CD14-positive monocyte (primary cell): Measurements from ENCODE around the gene BARHL1. TPM values are rescaled to one million over a fixed set of nuclear protein-coding genes. Genes with fewer than 3 reads are reported as not detected.

ENCODE experiments used
- DNase-seq, 3 donors: peaks; one replicate each; pipeline ENCODE4 v3.0.0-alpha.2; 2011 to 2022
- H2AFZ ChIP-seq: 2 replicates; pipeline ENCODE4 v1.6.0; 2012; ENCODE audit warnings: mild to moderate bottlenecking, low read depth, low read length, inconsistent platforms; ENCODE audit not compliant: insufficient read depth, poor library complexity, severe bottlenecking
- H3K27ac ChIP-seq, 2 donors: 1 replicate in 1 of 2; 2 replicates in 1 of 2; pipeline ENCODE4 v1.5.1; 2012 to 2013; ENCODE audit warnings: low read length in 2 of 2, control low read depth in 1 of 2, inconsistent platforms in 1 of 2, low read depth in 1 of 2, mild to moderate bottlenecking in 1 of 2
- H3K27me3 ChIP-seq, 2 donors: one replicate each; pipeline versions ENCODE4 v1.6.0 to v1.6.1; 2011 to 2013; ENCODE audit warnings: low read length in 2 of 2; ENCODE audit not compliant: control insufficient read depth in 2 of 2, insufficient read depth in 2 of 2
- H3K36me3 ChIP-seq, 2 donors: replicated peaks in 1 of 2; 1 replicate in 1 of 2; 2 replicates in 1 of 2; pipeline versions ENCODE4 v1.5.1 to v1.6.1; 2012 to 2013; ENCODE audit warnings: low read length in 2 of 2, control low read depth in 1 of 2, inconsistent platforms in 1 of 2, mild to moderate bottlenecking in 1 of 2; ENCODE audit not compliant: insufficient read depth in 2 of 2, control insufficient read depth in 1 of 2
- H3K4me1 ChIP-seq, 2 donors: 1 replicate in 1 of 2; 2 replicates in 1 of 2; pipeline versions ENCODE4 v1.5.1 to v1.6.1; 2012 to 2013; ENCODE audit warnings: low read length in 2 of 2, control low read depth in 1 of 2, inconsistent platforms in 1 of 2, mild to moderate bottlenecking in 1 of 2, moderate library complexity in 1 of 2; ENCODE audit not compliant: insufficient read depth in 2 of 2, control insufficient read depth in 1 of 2
- H3K4me2 ChIP-seq: replicated peaks from 2 replicates; pipeline ENCODE3; 2012; ENCODE audit warnings: low read length, moderate library complexity, mild to moderate bottlenecking; ENCODE audit not compliant: poor library complexity, severe bottlenecking; ENCODE audit errors: extremely low read depth
- H3K4me3 ChIP-seq, 3 experiments: fragments of 200-600 bp in 1 of 3; sonication (generic) in 1 of 3; replicated peaks in 1 of 3; 1 replicate in 2 of 3; 2 replicates in 1 of 3; pipeline ENCODE4 v1.5.1; 2011 to 2013; ENCODE audit warnings: low read length in 3 of 3, mild to moderate bottlenecking in 3 of 3, control low read depth in 2 of 3, low read depth in 2 of 3, inconsistent platforms in 1 of 3, moderate library complexity in 1 of 3
- H3K79me2 ChIP-seq: 2 replicates; pipeline ENCODE4 v1.6.0; 2012; ENCODE audit warnings: mild to moderate bottlenecking, control low read depth, inconsistent platforms, low read length, moderate library complexity; ENCODE audit not compliant: insufficient read depth
- H3K9ac ChIP-seq: 2 replicates; pipeline ENCODE4 v1.6.0; 2017; ENCODE audit warnings: low read length, mild to moderate bottlenecking; ENCODE audit not compliant: insufficient read depth, poor library complexity, severe bottlenecking
- H3K9me3 ChIP-seq, 2 donors: replicated peaks in 1 of 2; 1 replicate in 1 of 2; 2 replicates in 1 of 2; pipeline versions ENCODE4 v1.5.1 to v1.6.1; 2012 to 2013; ENCODE audit warnings: low read length in 2 of 2, control low read depth in 1 of 2; ENCODE audit not compliant: control insufficient read depth in 1 of 2, insufficient read depth in 1 of 2
- H4K20me1 ChIP-seq: 2 replicates; pipeline ENCODE4 v1.6.0; 2012; ENCODE audit warnings: mild to moderate bottlenecking, low read length, control low read depth, moderate library complexity; ENCODE audit not compliant: insufficient read depth
- H3K27ac Mint-ChIP-seq, 7 donors: one replicate each; pipeline ENCODE4 v1.8.0; 2020; ENCODE audit warnings: mild to moderate bottlenecking in 7 of 7, mixed read lengths in 7 of 7, moderate library complexity in 6 of 7, inconsistent platforms in 2 of 7
- H3K27me3 Mint-ChIP-seq, 3 donors: one replicate each; pipeline ENCODE4 v1.8.0; 2021 to 2022; ENCODE audit warnings: low read depth in 3 of 3, mild to moderate bottlenecking in 3 of 3, mixed read lengths in 3 of 3, moderate library complexity in 3 of 3, inconsistent platforms in 1 of 3
- H3K36me3 Mint-ChIP-seq, 2 donors: one replicate each; pipeline ENCODE4 v1.8.0; 2020; ENCODE audit warnings: mixed read lengths in 2 of 2, inconsistent platforms in 1 of 2, mild to moderate bottlenecking in 1 of 2
- H3K4me1 Mint-ChIP-seq: one replicate; pipeline ENCODE4 v1.8.0; 2020; ENCODE audit warnings: mild to moderate bottlenecking, mixed read lengths
- H3K4me3 Mint-ChIP-seq, 2 donors: one replicate each; pipeline ENCODE4 v1.8.0; 2020; ENCODE audit warnings: mild to moderate bottlenecking in 2 of 2, mixed read lengths in 2 of 2, moderate library complexity in 1 of 2
- H3K9me3 Mint-ChIP-seq, 7 donors: one replicate each; pipeline ENCODE4 v1.8.0; 2020 to 2022; ENCODE audit warnings: mixed read lengths in 7 of 7, mild to moderate bottlenecking in 6 of 7, moderate library complexity in 6 of 7, inconsistent platforms in 2 of 7
- CTCF ChIP-seq: fragments of 200-600 bp; IDR thresholded peaks from one replicate; pipeline ENCODE4 v1.8.0; 2022; ENCODE audit warnings: antibody characterized with exemption, mild to moderate bottlenecking
- WGBS: methylation state at CpG from one replicate; pipeline ENCODE4 v1.1.5; 2013; ENCODE audit warnings: missing lambda C conversion rate; ENCODE audit not compliant: insufficient coverage; 5-methylcytosine and 5-hydroxymethylcytosine counted together
- intact Hi-C, 2 donors: fragments of 100-400 bp; cut with micrococcal nuclease; formaldehyde crosslinking; loops; one replicate each; pipeline versions ENCODE4 v1.15.0 to v1.15.1; 2023
- polyA plus RNA-seq, 3 donors: library from polyadenylated mRNA; depleted of rRNA in 1 of 3; unstranded in 2 of 3; stranded (reverse) in 1 of 3; fragments of 300-500 nt in 2 of 3; fragments of >200 nt in 1 of 3; fragmentation: Illumina TruSeq in 2 of 3; gene quantifications; 1 replicate in 2 of 3; 2 replicates in 1 of 3; pipeline ENCODE4 v1.2.3, GENCODE V29; 2012 to 2021

BARHL1 gene
- polyA plus RNA-seq, 3 donors = not detected

DNA sequence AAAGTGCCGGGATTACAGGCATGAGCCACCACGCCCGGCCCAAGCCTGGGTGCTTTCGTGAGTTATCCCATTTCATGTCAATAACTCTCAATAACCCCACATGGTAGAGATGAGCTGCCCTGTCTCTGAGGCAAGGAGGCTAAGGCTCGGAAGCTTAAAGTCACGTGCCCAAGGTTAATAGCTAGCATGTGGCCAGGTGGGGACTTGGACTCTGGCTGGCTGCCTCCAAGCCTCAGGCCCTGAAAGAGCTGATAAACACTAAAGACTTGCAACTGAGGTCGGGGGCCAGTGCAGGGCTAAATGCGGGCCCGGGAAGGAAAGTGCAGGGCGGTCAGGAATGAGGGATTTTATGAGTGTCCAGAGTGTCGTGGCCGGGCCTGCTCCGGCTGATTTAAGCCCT, 30.9 kb upstream of the BARHL1 start:
- no peaks in the 10 kb centered on the region for H4K20me1 ChIP-seq
- no peaks in the 10 kb centered on the region for H3K79me2 ChIP-seq
- 86% methylated on average over 8 of the region's 13 CpGs for WGBS
- H3K9me3 Mint-ChIP-seq = peaks cover 0 to 5% (median 0%) of the 10 kb centered on the region in 7 donors
- peaks cover 15 to 17% (median 16%) of the 10 kb centered on the region in 3 donors for H3K27me3 Mint-ChIP-seq
- H3K27me3 ChIP-seq = no peaks in the 10 kb centered on the region
- H3K4me1 Mint-ChIP-seq = no peaks in the 10 kb centered on the region
- H3K27ac Mint-ChIP-seq = no peak overlapping the region
- intact Hi-C loops = no loop called here
- H3K36me3 ChIP-seq = no peaks in the 10 kb centered on the region
- no peak overlapping the region for H2AFZ ChIP-seq
- DNase-seq = no peak
- no peak overlapping the region for H3K9ac ChIP-seq
- no peaks in the 10 kb centered on the region for H3K36me3 Mint-ChIP-seq
- no peak for TF ChIP-seq CTCF
- no peak overlapping the region for H3K4me3 ChIP-seq
- no peak overlapping the region for H3K4me3 Mint-ChIP-seq
- H3K4me1 ChIP-seq = no peaks in the 10 kb centered on the region
- H3K27ac ChIP-seq = no peak overlapping the region
- H3K4me2 ChIP-seq = no peak overlapping the region
- H3K9me3 ChIP-seq = no peaks in the 10 kb centered on the region

DNA sequence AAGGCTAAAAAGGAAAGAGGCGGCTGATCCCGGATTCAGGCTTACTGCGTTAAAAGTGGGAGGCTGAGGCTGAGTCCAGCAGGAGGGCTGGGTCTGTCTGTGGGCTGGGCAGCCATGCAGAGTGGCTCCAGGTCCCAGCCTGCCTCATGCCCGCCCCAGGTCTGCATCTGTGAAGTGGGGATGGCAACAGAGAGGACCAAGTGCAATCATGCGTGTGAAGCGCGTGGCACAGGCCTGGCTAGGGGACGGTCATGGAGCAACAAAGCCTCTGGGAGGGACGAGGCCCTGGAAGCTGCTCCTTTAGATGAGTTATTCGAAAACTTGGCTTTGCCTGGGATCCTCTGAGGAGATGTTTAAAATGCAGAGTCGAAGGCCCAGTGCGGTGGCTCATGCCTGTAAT, 30.4 kb upstream of the BARHL1 start:
- Mint-ChIP-seq H3K9me3 (peaks cover 0 to 5% (median 0%) of the 10 kb centered on the region in 7 donors), H3K27ac (no peak overlapping the region), H3K4me1 (no peaks in the 10 kb centered on the region), H3K4me3 (no peak overlapping the region), H3K27me3 (peaks cover 14 to 17% (median 16%) of the 10 kb centered on the region in 3 donors), H3K36me3 (no peaks in the 10 kb centered on the region)
- H4K20me1 ChIP-seq = no peaks in the 10 kb centered on the region
- no peak overlapping the region for H2AFZ ChIP-seq
- TF ChIP-seq CTCF = no peak
- no peak overlapping the region for H3K4me2 ChIP-seq
- H3K27ac ChIP-seq = no peak overlapping the region
- no peaks in the 10 kb centered on the region for H3K79me2 ChIP-seq
- no peaks in the 10 kb centered on the region for H3K4me1 ChIP-seq
- H3K9ac ChIP-seq = no peak overlapping the region
- no peaks in the 10 kb centered on the region for H3K27me3 ChIP-seq
- H3K9me3 ChIP-seq = no peaks in the 10 kb centered on the region
- no peak overlapping the region for H3K4me3 ChIP-seq
- no peak for DNase-seq
- WGBS = 96% methylated on average over 12 of the region's 12 CpGs
- intact Hi-C loops = no loop called here
- no peaks in the 10 kb centered on the region for H3K36me3 ChIP-seq
